ENCODE measurements around the gene NMRAL1.

DNA sequence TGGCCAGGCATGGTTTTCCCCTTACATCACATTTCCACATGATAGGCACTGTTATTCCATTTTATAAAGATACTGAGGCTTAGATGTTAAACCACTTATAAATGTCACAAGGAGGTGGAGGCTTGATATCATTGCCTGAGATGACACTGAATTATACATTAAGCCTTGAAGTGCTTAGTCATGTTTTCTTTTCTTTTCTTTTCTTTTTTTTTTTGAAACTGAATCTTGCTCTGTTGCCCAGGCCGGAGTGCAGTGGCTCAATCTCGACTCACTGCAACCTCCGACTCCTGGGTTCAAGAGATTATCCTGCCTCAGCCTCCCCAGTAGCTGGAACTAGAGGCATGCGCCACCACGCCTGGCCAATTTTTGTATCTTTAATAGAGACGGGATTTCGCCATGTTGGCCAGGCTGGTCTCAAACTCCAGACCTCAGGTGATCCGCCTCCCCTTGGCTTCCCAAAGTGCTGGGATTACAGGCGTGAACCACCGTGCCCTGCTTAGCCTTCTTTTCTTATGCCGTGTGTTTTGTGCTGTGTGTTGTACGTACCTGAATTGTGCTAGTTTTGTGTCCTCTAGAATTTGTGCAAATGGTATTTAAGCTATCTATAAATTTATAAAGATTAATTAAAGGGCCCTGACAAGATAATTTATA, 47.6 kb downstream of the NMRAL1 start:
- TF ChIP-seq POLR2A (IDR thresholded peaks at IDR 0.05; ENCODE audit: low read length) (no peak), GATA1 (IDR thresholded peaks at IDR 0.05; ENCODE audit: low read depth, low read length) (no peak)
